NCI-H69 (cell line): Measurements from ENCODE around the gene KRTAP20-4.

Experiments
- DNase-seq: peaks from one replicate; lab custom pipeline; 2025; lab: John Stamatoyannopoulos, UW

KRTAP20-4 gene

DNA sequence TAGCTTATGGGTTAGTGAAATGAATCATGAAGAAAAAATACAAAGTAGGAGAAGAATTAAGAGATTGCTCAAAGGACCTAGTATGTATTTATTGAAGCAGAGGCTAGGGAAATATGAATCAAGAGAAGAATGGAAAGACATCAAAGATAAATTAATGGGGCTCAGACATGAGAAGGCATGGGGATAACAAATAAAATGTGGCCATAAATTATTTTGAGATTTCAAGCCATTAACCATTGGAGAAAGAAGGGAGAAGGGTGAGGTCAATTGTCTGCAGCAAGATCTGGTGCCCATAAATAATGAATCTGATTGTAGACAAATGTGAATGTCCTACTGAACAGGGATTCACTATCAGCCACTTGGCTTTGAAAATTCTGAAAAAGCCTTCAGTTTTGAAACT lies 32.5 kb downstream of the KRTAP20-4 start:
- DNase-seq: no peak

- DNase-seq: no peak
These were observed 48.3 kb downstream of the KRTAP20-4 start for GRCh38 chr21:30668776-30669175.
